HG03575 (cell line): ENCODE results near the gene ST6GAL2.

Experiments used
- ATAC-seq: cut with Tn5 transposase; IDR thresholded peaks from one replicate; pipeline ENCODE4 v1.9.1; 2021; ENCODE audit not compliant: unreplicated experiment, insufficient number of reproducible peaks, low FRiP score; ENCODE audit errors: extremely low read depth

ST6GAL2 gene

GRCh38 chr2:106782681-106783080 lies 103.3 kb downstream of the ST6GAL2 start:
- no peak for ATAC-seq

- ATAC-seq, result no peak
Measured at GRCh38 chr2:106781196-106781595, 104.8 kb downstream of the ST6GAL2 start.

DNA sequence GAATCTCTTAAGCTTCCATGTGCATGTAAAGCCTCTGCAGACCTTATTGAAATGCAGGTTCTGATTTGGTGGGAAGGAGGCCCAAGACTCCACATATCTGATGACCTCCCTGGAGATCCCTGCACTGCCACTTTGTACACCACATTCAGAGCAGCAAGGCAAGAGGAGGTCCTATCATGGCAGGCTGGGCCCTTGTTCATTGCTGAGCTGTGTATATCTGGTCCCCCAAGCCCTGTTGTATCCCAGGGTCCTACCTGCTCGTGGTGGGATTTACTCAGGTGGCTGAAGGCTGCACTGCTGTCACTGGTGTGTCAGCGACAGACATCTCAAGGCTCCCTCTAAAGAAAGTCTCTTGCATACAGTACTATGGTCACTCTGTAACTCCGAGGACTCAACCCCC lies 114.2 kb downstream of the ST6GAL2 start:
- no peak for ATAC-seq

DNA sequence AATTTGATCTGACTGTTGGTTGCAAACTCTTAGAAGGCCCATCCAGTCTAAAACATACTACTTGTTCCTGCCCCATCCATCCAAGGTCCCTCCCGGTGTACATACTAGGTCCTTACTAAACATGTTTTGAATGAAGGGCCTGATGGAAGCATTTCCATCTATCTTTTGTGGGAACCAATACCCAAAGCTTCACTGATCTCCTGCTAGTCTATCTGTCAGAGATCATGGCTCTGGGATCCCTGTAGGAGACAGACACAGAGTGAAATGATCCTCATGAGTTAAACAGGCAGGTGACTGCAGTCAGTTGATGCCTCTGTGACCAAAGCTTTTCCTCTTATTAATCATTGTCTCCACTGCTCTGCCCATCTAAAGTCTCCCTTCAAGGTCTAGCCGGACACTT lies 115.0 kb downstream of the ST6GAL2 start:
- no peak for ATAC-seq

DNA sequence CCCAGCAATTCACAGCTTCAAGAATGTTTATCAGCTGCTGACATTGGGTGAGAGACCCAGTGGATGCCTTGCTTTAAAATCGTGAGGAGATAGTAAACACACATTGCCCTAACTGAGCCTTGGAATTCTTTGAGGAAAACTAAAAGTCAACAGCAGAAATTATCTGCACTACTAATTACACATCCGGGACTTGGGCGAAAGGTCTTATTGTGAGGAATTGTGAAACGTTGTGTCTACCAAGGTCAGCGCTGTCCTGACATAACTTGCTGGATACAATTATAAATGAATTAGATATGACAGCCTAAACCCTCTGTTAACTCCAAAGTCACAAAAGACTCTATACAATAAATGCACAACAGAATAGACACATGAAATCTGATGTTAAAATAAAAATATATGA lies 121.4 kb downstream of the ST6GAL2 start:
- no peak for ATAC-seq

DNA sequence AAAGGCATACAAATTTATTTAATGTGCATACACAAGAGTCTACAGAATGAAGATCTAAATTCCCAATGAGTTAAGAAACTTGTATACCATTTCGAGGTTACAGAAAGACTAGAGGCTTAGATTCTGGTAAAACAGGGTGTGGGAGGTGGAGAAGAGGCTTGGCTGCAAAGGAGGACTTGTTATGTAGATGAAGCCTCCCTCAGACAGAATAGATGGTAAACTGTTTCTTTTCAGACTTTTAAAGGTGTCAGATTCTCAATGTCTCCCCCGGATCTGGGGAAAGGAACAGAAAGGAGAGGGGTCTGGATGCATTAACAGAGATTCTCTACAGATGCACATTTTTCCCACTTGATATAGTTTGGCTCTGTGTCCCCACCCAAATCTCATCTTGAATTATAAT lies 126.0 kb downstream of the ST6GAL2 start:
- no peak for ATAC-seq

- no peak for ATAC-seq
Measured at GRCh38 chr2:106758901-106759497, 127.0 kb downstream of the ST6GAL2 start.
